Measurements from ENCODE around the gene SPEF2. TPM values are rescaled to one million over a fixed set of nuclear protein-coding genes. Genes with fewer than 3 reads are reported as not detected.
"Not testable (repeated sequence)": the region's sequence is repeated elsewhere in the genome, so short reads cannot be mapped to it uniquely, and the experiment has no call there.

SPEF2 gene
- polyA plus RNA-seq, 3 donors = 39.8 to 48.2 (median 41.4) TPM

GRCh38 chr5:35815089-35815936 lies 197.7 kb downstream of the SPEF2 start:
- no peak for DNase-seq (ENCODE audit: low read depth in 3 of 3, low spot score in 2 of 3)

- DNase-seq (ENCODE audit: low read depth in 3 of 3, low spot score in 2 of 3) = no peak
These were observed 199.3 kb downstream of the SPEF2 start for GRCh38 chr5:35816881-35817521.

GRCh38 chr5:35819026-35819425 lies 201.4 kb downstream of the SPEF2 start:
- no peak for DNase-seq (ENCODE audit: low read depth in 3 of 3, low spot score in 2 of 3)

GRCh38 chr5:35819668-35820067 lies 202.0 kb downstream of the SPEF2 start:
- DNase-seq (ENCODE audit: low read depth in 3 of 3, low spot score in 2 of 3) = no peak

- no peak for DNase-seq (ENCODE audit: low read depth in 3 of 3, low spot score in 2 of 3)
These were observed 203.1 kb downstream of the SPEF2 start for GRCh38 chr5:35820735-35821134.

- DNase-seq (ENCODE audit: low read depth in 3 of 3, low spot score in 2 of 3) = no peak
These were observed 203.8 kb downstream of the SPEF2 start for GRCh38 chr5:35821513-35821912.

- no peak for DNase-seq (ENCODE audit: low read depth in 3 of 3, low spot score in 2 of 3)
These were observed 204.8 kb downstream of the SPEF2 start for GRCh38 chr5:35822511-35822910.

GRCh38 chr5:35823347-35824098 lies 205.9 kb downstream of the SPEF2 start:
- no peak for DNase-seq (ENCODE audit: low read depth in 3 of 3, low spot score in 2 of 3)

- no peak for DNase-seq (ENCODE audit: low read depth in 3 of 3, low spot score in 2 of 3)
These were observed 208.4 kb downstream of the SPEF2 start for GRCh38 chr5:35826056-35826455.

- DNase-seq (ENCODE audit: low read depth in 3 of 3, low spot score in 2 of 3) = no peak
These were observed 208.9 kb downstream of the SPEF2 start for GRCh38 chr5:35826554-35826953.

- no peak for DNase-seq (ENCODE audit: low read depth in 3 of 3, low spot score in 2 of 3)
These were observed 210.5 kb downstream of the SPEF2 start for GRCh38 chr5:35828082-35828598.

- DNase-seq (ENCODE audit: low read depth in 3 of 3, low spot score in 2 of 3) = no peak
These were observed 212.9 kb downstream of the SPEF2 start for GRCh38 chr5:35830587-35830986.

GRCh38 chr5:35832762-35833161 lies 215.1 kb downstream of the SPEF2 start:
- DNase-seq (ENCODE audit: low read depth in 3 of 3, low spot score in 2 of 3) = no peak

GRCh38 chr5:35833224-35833623 lies 215.6 kb downstream of the SPEF2 start:
- no peak for DNase-seq (ENCODE audit: low read depth in 3 of 3, low spot score in 2 of 3)

GRCh38 chr5:35835796-35836742 lies 218.4 kb downstream of the SPEF2 start:
- no peak for DNase-seq (ENCODE audit: low read depth in 3 of 3, low spot score in 2 of 3)

GRCh38 chr5:35838370-35839042 lies 220.8 kb downstream of the SPEF2 start:
- no peak for DNase-seq (ENCODE audit: low read depth in 3 of 3, low spot score in 2 of 3)

GRCh38 chr5:35842856-35843255 lies 225.2 kb downstream of the SPEF2 start:
- DNase-seq (ENCODE audit: low read depth in 3 of 3, low spot score in 2 of 3) = no peak

GRCh38 chr5:35845508-35845907 lies 227.8 kb downstream of the SPEF2 start:
- DNase-seq (ENCODE audit: low read depth in 3 of 3, low spot score in 2 of 3) = not testable (repeated sequence)

- no peak for DNase-seq (ENCODE audit: low read depth in 3 of 3, low spot score in 2 of 3)
These were observed 229.8 kb downstream of the SPEF2 start for GRCh38 chr5:35847491-35847890.

- no peak for DNase-seq (ENCODE audit: low read depth in 3 of 3, low spot score in 2 of 3)
These were observed 230.3 kb downstream of the SPEF2 start for GRCh38 chr5:35847961-35848360.
